Ovary (tissue), 9 donors: ENCODE results near the gene ERCC3. TPM values are rescaled to one million over a fixed set of nuclear protein-coding genes. Genes with fewer than 3 reads are reported as not detected.

Source experiments
- DNase-seq, 5 donors: peaks; one replicate each; pipeline ENCODE4 v3.0.0-alpha.2; 2019 to 2020
- H3K27ac ChIP-seq, 2 donors: fragments of 200-600 bp; one replicate each; pipeline versions ENCODE4 v1.5.1 to v1.8.0; 2019 to 2022
- H3K27me3 ChIP-seq: fragments of 200-600 bp; one replicate; pipeline ENCODE4 v1.8.0; 2022
- H3K36me3 ChIP-seq: fragments of 200-600 bp; sonication (generic); one replicate; pipeline ENCODE4 v1.5.1; 2019
- H3K4me1 ChIP-seq: one replicate; pipeline ENCODE4 v1.8.1; 2013; ENCODE audit warnings: mild to moderate bottlenecking, moderate library complexity; ENCODE audit not compliant: insufficient read depth
- H3K4me3 ChIP-seq: fragments of 200-600 bp; sonication (generic); one replicate; pipeline ENCODE4 v1.5.1; 2017
- H3K9me3 ChIP-seq, 2 donors: fragments of 200-600 bp in 1 of 2; sonication (generic) in 1 of 2; one replicate each; pipeline versions ENCODE4 v1.5.1 to v1.8.1; 2013 to 2019; ENCODE audit warnings: mild to moderate bottlenecking in 1 of 2, moderate library complexity in 1 of 2
- EP300 ChIP-seq: sonication (generic); formaldehyde crosslinking; IDR thresholded peaks from one replicate; pipeline ENCODE4 v1.6.1; 2017; ENCODE audit warnings: antibody characterized with exemption
- POLR2A ChIP-seq: fragments of 450-650 bp; IDR thresholded peaks from one replicate; pipeline ENCODE4 v1.6.1; 2017; ENCODE audit warnings: antibody characterized with exemption, mild to moderate bottlenecking, moderate library complexity
- WGBS, 3 donors: extraction: QIAGEN DNeasy Blood & Tissue Kit in 1 of 3; methylation state at CpG; one replicate each; pipeline versions ENCODE4 v1.1.5 to v1.1.7; 2013 to 2017; 5-methylcytosine and 5-hydroxymethylcytosine counted together
- intact Hi-C, 4 donors: fragments of 100-400 bp; cut with DNase I; formaldehyde crosslinking; loops; one replicate each; pipeline versions ENCODE4 v1.11.0 to v1.15.1; 2022 to 2023
- polyA plus RNA-seq, 2 donors: library from polyadenylated mRNA; stranded (reverse); fragments of 200-250 nt in 1 of 2; fragments of 350-450 nt in 1 of 2; fragmentation: Illumina TruSeq in 1 of 2; extraction: RNeasy Lipid Tissue Mini Kit (QIAGEN cat#74804) in 1 of 2; gene quantifications; one replicate each; pipeline ENCODE4 v1.2.3, GENCODE V29; 2013 to 2014
- total RNA-seq, 7 donors: library from RNA; depleted of rRNA in 2 of 7; stranded (reverse); fragments of >200 nt in 2 of 7; fragmentation: NEBNext Ultra II Directional in 3 of 7; extraction: Animal tissue kit (Norgen Biotek cat#: 25700) in 3 of 7; gene quantifications; one replicate each; pipeline versions ENCODE4 v1.1.0 to v1.2.4, GENCODE V29; 2016 to 2023
- TF ChIP-seq, protein P1 (sequence below), 3 donors: fragments of 450-650 bp in 2 of 3; fragments of 200-600 bp in 1 of 3; IDR thresholded peaks; one replicate each; pipeline versions ENCODE4 v1.5.1 to v1.8.0; 2016 to 2022; ENCODE audit warnings: antibody characterized with exemption in 3 of 3, mild to moderate bottlenecking in 1 of 3
- donor health status: DM: no; HTN: no; CAD: no; lungs with moderate emphysema.
- donor health status: DM: no; HTN: no; CAD: no.
- donor health status: Bipolar disorder and iron deficiency.
- donor health status: DM: yes; HTN: yes; CAD: no.
- donor health status: DM: no; HTN: no; CAD: no.
- donor health status: DM: yes; HTN: yes; CAD: no.

The ERCC3 gene
- total and polyA plus RNA-seq, 9 donors = 26.8 to 56.9 (median 35.1) TPM

- Histone ChIP-seq H3K27me3 (no peaks in the 10 kb centered on the region), H3K4me3 (no peak overlapping the region), H3K9me3 (peaks cover 0 to 11% of the 10 kb centered on the region in 2 donors), H3K36me3 (no peaks in the 10 kb centered on the region), H3K4me1 (no peaks in the 10 kb centered on the region), H3K27ac (no peak overlapping the region)
- 87 to 100% (median 92%) methylated on average over 1 of the region's 1 CpG for WGBS, 3 donors
- TF ChIP-seq POLR2A = no peak
- TF ChIP-seq, protein P1, sequence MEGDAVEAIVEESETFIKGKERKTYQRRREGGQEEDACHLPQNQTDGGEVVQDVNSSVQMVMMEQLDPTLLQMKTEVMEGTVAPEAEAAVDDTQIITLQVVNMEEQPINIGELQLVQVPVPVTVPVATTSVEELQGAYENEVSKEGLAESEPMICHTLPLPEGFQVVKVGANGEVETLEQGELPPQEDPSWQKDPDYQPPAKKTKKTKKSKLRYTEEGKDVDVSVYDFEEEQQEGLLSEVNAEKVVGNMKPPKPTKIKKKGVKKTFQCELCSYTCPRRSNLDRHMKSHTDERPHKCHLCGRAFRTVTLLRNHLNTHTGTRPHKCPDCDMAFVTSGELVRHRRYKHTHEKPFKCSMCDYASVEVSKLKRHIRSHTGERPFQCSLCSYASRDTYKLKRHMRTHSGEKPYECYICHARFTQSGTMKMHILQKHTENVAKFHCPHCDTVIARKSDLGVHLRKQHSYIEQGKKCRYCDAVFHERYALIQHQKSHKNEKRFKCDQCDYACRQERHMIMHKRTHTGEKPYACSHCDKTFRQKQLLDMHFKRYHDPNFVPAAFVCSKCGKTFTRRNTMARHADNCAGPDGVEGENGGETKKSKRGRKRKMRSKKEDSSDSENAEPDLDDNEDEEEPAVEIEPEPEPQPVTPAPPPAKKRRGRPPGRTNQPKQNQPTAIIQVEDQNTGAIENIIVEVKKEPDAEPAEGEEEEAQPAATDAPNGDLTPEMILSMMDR (IDR thresholded peaks at IDR 0.05) = no peak
- no peak for TF ChIP-seq EP300
- intact Hi-C loops = loop anchor here in 2 of 4 donors (10.0 kb wide), 1 partner anchor 164 kb away; no protein-coding TSS in a partner anchor
- no peak for DNase-seq
These were observed 26.8 kb upstream of the ERCC3 start for GRCh38 chr2:127320586-127321275.

DNA sequence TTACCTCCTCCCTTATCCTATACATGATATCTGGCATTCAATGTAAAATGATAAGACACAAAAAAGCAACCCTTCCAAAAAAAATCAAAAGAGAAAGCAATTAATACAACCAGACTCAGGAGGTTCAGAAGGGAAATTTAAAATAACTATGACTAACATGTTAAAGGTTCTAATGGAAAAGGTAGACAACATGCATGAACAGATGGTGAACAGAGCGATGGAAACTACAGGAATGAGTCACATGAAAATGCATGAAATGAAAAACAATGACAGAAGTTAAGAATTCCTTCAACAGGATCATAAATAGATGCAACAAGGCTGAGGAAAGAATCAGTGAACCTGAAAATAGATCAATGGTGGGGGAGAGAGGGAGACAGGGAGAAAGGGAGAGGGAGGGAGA, 26.1 kb upstream of the ERCC3 start:
- Histone ChIP-seq H3K9me3 (peaks cover 0 to 11% of the 10 kb centered on the region in 2 donors), H3K27ac (no peak overlapping the region), H3K36me3 (no peaks in the 10 kb centered on the region), H3K27me3 (no peaks in the 10 kb centered on the region), H3K4me3 (no peak overlapping the region), H3K4me1 (no peaks in the 10 kb centered on the region)
- intact Hi-C loops = loop anchor here in 2 of 4 donors (10.0 kb wide), 1 partner anchor 165 kb away; no protein-coding TSS in a partner anchor
- TF ChIP-seq, protein P1 (IDR thresholded peaks at IDR 0.05) = no peak
- TF ChIP-seq POLR2A (no peak), EP300 (no peak)
- no peak for DNase-seq
- WGBS, 3 donors = 96 to 98% (median 97%) methylated on average over 1 of the region's 1 CpG

DNA sequence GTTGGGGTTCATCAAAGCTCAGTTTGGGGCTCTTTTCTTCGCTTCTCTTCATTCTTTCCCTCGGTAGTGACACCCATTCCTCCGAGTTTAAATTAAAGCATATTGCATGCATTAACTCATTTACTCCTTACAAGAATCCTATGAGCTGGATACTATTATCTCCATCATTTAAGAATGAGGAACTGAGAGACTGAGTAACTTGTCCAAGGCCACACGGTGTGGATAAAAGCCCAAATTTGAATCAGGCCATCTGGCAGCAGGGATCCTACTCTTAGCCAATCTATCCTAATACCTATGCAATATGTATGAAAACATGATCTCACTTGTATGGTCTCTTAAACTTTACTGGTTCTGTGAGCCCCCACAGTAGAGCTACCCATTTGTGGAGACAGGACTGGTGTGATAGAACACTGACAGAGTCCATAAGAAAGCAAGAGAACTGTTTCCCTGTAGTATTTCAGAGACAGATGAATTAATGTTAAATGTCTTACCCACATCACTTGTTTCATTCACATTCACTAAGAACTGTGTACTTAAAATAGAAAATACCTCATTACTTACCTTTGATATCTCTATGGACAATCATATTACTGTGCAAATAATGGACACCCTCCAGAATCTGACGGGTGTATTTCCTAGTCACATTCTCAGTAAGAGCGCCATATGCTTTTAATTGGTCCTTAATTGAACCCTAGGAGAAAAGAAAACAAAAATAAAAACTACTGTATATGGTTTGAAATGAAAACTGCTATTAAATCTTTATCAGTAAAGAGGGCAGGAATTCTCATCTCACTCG, 20.4 kb upstream of the ERCC3 start:
- intact Hi-C loops = no loop called here
- no peaks in the 10 kb centered on the region for H3K27me3 ChIP-seq
- no peak overlapping the region for H3K27ac ChIP-seq
- H3K9me3 ChIP-seq = no peaks in the 10 kb centered on the region
- H3K4me3 ChIP-seq = no peak overlapping the region
- 87 to 88% (median 87%) methylated on average over 7 of the region's 7 CpGs for WGBS, 3 donors
- no peak for DNase-seq
- TF ChIP-seq EP300 (no peak), POLR2A (no peak)
- TF ChIP-seq, protein P1 (IDR thresholded peaks at IDR 0.05) = no peak
- H3K4me1 ChIP-seq = no peaks in the 10 kb centered on the region
- H3K36me3 ChIP-seq = no peaks in the 10 kb centered on the region

DNA sequence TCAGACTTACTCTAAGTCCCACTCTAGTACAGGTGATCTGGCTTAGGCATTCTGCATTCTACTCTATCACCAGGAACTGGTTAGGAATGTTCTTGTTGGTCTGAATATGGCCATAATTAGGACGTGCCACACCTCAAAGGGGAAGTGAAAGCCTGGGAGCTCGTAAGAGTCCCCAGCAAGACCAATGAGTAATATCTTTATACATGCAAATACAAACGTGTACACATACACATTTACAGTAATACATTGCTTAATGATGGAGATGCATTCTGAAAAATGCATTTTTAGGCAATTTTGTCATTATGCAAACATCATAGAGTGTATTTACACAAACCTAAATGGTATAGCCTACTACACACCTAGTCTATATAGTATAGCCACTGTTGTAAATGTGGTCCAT, 19.5 kb upstream of the ERCC3 start:
- Histone ChIP-seq H3K4me1 (no peaks in the 10 kb centered on the region), H3K9me3 (no peaks in the 10 kb centered on the region), H3K4me3 (no peak overlapping the region), H3K27ac (no peak overlapping the region), H3K36me3 (no peaks in the 10 kb centered on the region), H3K27me3 (no peaks in the 10 kb centered on the region)
- TF ChIP-seq EP300 (no peak), POLR2A (no peak)
- TF ChIP-seq, protein P1 (IDR thresholded peaks at IDR 0.05) = no peak
- intact Hi-C loops = no loop called here
- DNase-seq = no peak
- WGBS, 3 donors = 83 to 89% (median 85%) methylated on average over 3 of the region's 3 CpGs
